Tibial nerve (tissue), 4 donors: ENCODE data around the gene GPR173.

Source experiments
- CTCF ChIP-seq, 5 experiments: fragments of 200-600 bp in 3 of 5; fragments of 450-650 bp in 2 of 5; sonication (generic) in 3 of 5; IDR thresholded peaks; one replicate each; pipeline ENCODE4 v1.5.1; 2016 to 2019; ENCODE audit warnings: antibody characterized with exemption in 5 of 5, mild to moderate bottlenecking in 3 of 5, moderate library complexity in 2 of 5
- EP300 ChIP-seq, 2 donors: sonication (generic); formaldehyde crosslinking; IDR thresholded peaks; one replicate each; pipeline ENCODE4 v1.6.1; 2017; ENCODE audit warnings: antibody characterized with exemption in 2 of 2, mild to moderate bottlenecking in 1 of 2
- POLR2A ChIP-seq, 2 donors: fragments of 450-650 bp; IDR thresholded peaks; one replicate each; pipeline ENCODE4 v1.6.1; 2017; ENCODE audit warnings: antibody characterized with exemption in 2 of 2, mild to moderate bottlenecking in 2 of 2, moderate library complexity in 2 of 2

DNA sequence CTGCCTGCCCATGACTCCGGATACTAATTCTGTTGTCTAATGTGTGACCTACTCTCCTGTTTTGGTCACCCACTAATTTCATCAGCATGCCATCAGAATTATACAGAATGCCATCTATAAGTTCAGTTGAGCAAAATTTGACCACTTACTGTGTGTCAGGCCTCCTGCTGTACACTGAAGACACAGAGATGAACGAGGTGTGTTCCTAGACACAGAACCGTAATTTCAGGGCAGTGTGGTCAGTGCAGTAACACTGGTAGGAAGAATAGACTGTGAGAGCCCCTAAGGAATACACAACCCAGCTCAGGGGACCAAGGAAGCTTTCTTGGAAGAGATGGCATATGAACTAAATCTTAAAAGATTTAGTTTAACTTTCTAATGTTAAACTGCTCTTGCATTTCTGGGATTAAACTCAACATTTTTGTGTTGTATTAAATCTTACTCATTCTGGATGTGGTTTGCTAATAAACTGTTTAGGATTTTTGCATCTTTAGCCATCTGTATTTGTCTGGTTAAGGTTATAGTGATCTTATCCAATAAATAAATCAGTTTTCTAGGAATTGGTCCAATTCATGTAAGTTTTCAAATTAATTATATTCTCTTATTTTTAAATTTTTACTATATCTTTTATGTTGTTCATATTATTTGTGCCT lies 79.6 kb downstream of the GPR173 start:
- TF ChIP-seq CTCF (IDR thresholded peaks at IDR 0.05) (no peak), EP300 (IDR thresholded peaks at IDR 0.05) (no peak), POLR2A (IDR thresholded peaks at IDR 0.05) (no peak)
